ENCODE measurements around the gene ZBTB5.

The ZBTB5 gene

GRCh38 chr9:37424204-37424685, 41.0 kb downstream of the ZBTB5 start:
- no peak for DNase-seq (ENCODE audit: low read depth)

GRCh38 chr9:37423508-37423907, 41.7 kb downstream of the ZBTB5 start:
- no peak for DNase-seq (ENCODE audit: low read depth)

GRCh38 chr9:37422289-37423104, 42.8 kb downstream of the ZBTB5 start, which contains the start of gene GRHPR:
GRHPR (plus strand) TSS chr9:37422696; CDS start chr9:37422751, 55 bp downstream.
- DNase-seq (ENCODE audit: low read depth) = peak; percentile 77

GRCh38 chr9:37421914-37422288, 43.3 kb downstream of the ZBTB5 start:
- no peak for DNase-seq (ENCODE audit: low read depth)

GRCh38 chr9:37420271-37421215, 44.7 kb downstream of the ZBTB5 start:
- DNase-seq (ENCODE audit: low read depth) = no peak

- no peak for DNase-seq (ENCODE audit: low read depth)
Measured at GRCh38 chr9:37419204-37419603, 46.0 kb downstream of the ZBTB5 start.

- DNase-seq (ENCODE audit: low read depth) = no peak
Measured at GRCh38 chr9:37417857-37418618, 47.2 kb downstream of the ZBTB5 start.

- DNase-seq (ENCODE audit: low read depth) = no peak
Measured at GRCh38 chr9:37417252-37417803, 47.9 kb downstream of the ZBTB5 start.

GRCh38 chr9:37415011-37415719, 50.1 kb downstream of the ZBTB5 start:
- peak; percentile 58 for DNase-seq (ENCODE audit: low read depth)

- DNase-seq (ENCODE audit: low read depth) = no peak
Measured at GRCh38 chr9:37414503-37414943, 50.7 kb downstream of the ZBTB5 start.

GRCh38 chr9:37413311-37413710, 51.9 kb downstream of the ZBTB5 start:
- no peak for DNase-seq (ENCODE audit: low read depth)

- no peak for DNase-seq (ENCODE audit: low read depth)
Measured at GRCh38 chr9:37412431-37413151, 52.7 kb downstream of the ZBTB5 start.

GRCh38 chr9:37410969-37411785, 54.1 kb downstream of the ZBTB5 start:
- no peak for DNase-seq (ENCODE audit: low read depth)

- DNase-seq (ENCODE audit: low read depth) = no peak
Measured at GRCh38 chr9:37410354-37410861, 54.8 kb downstream of the ZBTB5 start.

- DNase-seq (ENCODE audit: low read depth) = peak; percentile 45
Measured at GRCh38 chr9:37408933-37409710, 56.1 kb downstream of the ZBTB5 start.

- DNase-seq (ENCODE audit: low read depth) = no peak
Measured at GRCh38 chr9:37407468-37407867, 57.8 kb downstream of the ZBTB5 start.

GRCh38 chr9:37406603-37407401, 58.4 kb downstream of the ZBTB5 start:
- DNase-seq (ENCODE audit: low read depth) = no peak

Measured in stimulated activated CD8-positive, alpha-beta memory T cell treated with anti-CD3 and anti-CD28 coated beads, Interleukin-12 subunit alpha, Interleukin-12 subunit beta, amount 100 ng/mL, for 1 hour (primary cell).